PFSK-1 (cell line): Measurements from ENCODE around the gene GATA2.

Experiments used
- POLR2AphosphoS5 ChIP-seq: IDR thresholded peaks from 2 replicates; pipeline ENCODE4 v1.6.1; 2012; ENCODE audit warnings: low read depth, mild to moderate bottlenecking, control low read depth, low read length, moderate library complexity
- SIN3A ChIP-seq: IDR thresholded peaks from 2 replicates; pipeline ENCODE4 v1.6.1; 2012; ENCODE audit warnings: mild to moderate bottlenecking, low read length, moderate library complexity, borderline replicate concordance; ENCODE audit not compliant: insufficient read depth
- TAF1 ChIP-seq: IDR thresholded peaks from 2 replicates; pipeline ENCODE4 v1.6.1; 2012; ENCODE audit warnings: low read length, control low read depth, borderline replicate concordance; ENCODE audit not compliant: insufficient read depth
- TF ChIP-seq, protein P1 (sequence below), 2 experiments: IDR thresholded peaks; 2 replicates each; pipeline versions ENCODE4 v1.6.1 to v1.8.0; 2011 to 2012; ENCODE audit warnings: low read depth in 2 of 2, low read length in 2 of 2, control low read depth in 1 of 2, inconsistent platforms in 1 of 2, mild to moderate bottlenecking in 1 of 2, moderate library complexity in 1 of 2; ENCODE audit not compliant: insufficient read depth in 1 of 2

DNA sequence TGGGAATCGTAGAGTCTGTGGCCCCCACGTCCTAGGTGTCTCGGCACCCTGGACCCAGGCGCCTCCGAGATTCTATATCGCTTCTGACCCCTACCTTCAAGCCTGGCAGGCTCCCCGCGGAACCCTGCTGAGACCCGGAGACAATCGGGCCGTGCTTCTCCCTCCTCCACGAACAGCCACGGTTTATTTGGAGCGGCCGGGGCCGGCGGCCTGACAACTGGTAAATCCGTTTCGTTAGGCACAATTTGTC, 1.4 kb downstream of the GATA2 start:
- no peak for TF ChIP-seq POLR2AphosphoS5
- TF ChIP-seq, protein P1, sequence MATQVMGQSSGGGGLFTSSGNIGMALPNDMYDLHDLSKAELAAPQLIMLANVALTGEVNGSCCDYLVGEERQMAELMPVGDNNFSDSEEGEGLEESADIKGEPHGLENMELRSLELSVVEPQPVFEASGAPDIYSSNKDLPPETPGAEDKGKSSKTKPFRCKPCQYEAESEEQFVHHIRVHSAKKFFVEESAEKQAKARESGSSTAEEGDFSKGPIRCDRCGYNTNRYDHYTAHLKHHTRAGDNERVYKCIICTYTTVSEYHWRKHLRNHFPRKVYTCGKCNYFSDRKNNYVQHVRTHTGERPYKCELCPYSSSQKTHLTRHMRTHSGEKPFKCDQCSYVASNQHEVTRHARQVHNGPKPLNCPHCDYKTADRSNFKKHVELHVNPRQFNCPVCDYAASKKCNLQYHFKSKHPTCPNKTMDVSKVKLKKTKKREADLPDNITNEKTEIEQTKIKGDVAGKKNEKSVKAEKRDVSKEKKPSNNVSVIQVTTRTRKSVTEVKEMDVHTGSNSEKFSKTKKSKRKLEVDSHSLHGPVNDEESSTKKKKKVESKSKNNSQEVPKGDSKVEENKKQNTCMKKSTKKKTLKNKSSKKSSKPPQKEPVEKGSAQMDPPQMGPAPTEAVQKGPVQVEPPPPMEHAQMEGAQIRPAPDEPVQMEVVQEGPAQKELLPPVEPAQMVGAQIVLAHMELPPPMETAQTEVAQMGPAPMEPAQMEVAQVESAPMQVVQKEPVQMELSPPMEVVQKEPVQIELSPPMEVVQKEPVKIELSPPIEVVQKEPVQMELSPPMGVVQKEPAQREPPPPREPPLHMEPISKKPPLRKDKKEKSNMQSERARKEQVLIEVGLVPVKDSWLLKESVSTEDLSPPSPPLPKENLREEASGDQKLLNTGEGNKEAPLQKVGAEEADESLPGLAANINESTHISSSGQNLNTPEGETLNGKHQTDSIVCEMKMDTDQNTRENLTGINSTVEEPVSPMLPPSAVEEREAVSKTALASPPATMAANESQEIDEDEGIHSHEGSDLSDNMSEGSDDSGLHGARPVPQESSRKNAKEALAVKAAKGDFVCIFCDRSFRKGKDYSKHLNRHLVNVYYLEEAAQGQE (IDR thresholded peaks at IDR 0.05; ENCODE audit: insufficient read depth in 1 of 2, low read depth in 2 of 2, low read length in 2 of 2): no peak
- TF ChIP-seq TAF1: no peak
- no peak for TF ChIP-seq SIN3A
